GM23338 (cell line): Measurements from ENCODE around the gene TEX14. TPM values are rescaled to one million over a fixed set of nuclear protein-coding genes. Genes with fewer than 3 reads are reported as not detected.

Experiments used
- ATAC-seq: fragments of 200-7000 bp; cut with Tn5 transposase; 3 replicates; pipeline ENCODE4 v1.9.1; 2020
- DNase-seq: peaks from one replicate; pipeline ENCODE4 v3.0.0-alpha.2; 2015; ENCODE audit warnings: low spot score
- H2AFZ ChIP-seq: fragments of 200-600 bp; sonication (generic); 2 replicates; pipeline ENCODE4 v1.8.0; 2016; ENCODE audit warnings: antibody characterized with exemption, mild to moderate bottlenecking, moderate library complexity
- H3F3A ChIP-seq: fragments of 200-600 bp; sonication (generic); replicated peaks from 2 replicates; pipeline ENCODE4 v1.8.0; 2017; ENCODE audit warnings: antibody characterized with exemption, mixed run types, low read depth
- H3K27ac ChIP-seq: fragments of 200-600 bp; sonication (generic); 2 replicates; pipeline ENCODE4 v1.6.1; 2016; ENCODE audit warnings: low read depth
- H3K27me3 ChIP-seq: fragments of 200-600 bp; sonication (generic); 2 replicates; pipeline ENCODE4 v1.8.0; 2016; ENCODE audit warnings: mild to moderate bottlenecking, mixed run types, moderate library complexity; ENCODE audit not compliant: insufficient read depth
- H3K36me3 ChIP-seq: fragments of 200-600 bp; sonication (generic); 2 replicates; pipeline ENCODE4 v1.8.0; 2016; ENCODE audit warnings: mild to moderate bottlenecking; ENCODE audit not compliant: insufficient read depth
- H3K4me1 ChIP-seq: fragments of 200-600 bp; sonication (generic); 2 replicates; pipeline ENCODE4 v1.8.0; 2016; ENCODE audit warnings: mild to moderate bottlenecking, moderate library complexity; ENCODE audit not compliant: insufficient read depth
- H3K4me2 ChIP-seq: fragments of 200-600 bp; sonication (generic); 2 replicates; pipeline ENCODE4 v1.7.1; 2017; ENCODE audit warnings: mixed run types
- H3K4me3 ChIP-seq: fragments of 200-600 bp; sonication (generic); 2 replicates; pipeline ENCODE4 v1.6.1; 2016; ENCODE audit warnings: mixed run types
- H3K79me2 ChIP-seq: fragments of 200-600 bp; sonication (generic); replicated peaks from 2 replicates; pipeline ENCODE4 v1.8.0; 2017; ENCODE audit warnings: mild to moderate bottlenecking; ENCODE audit not compliant: insufficient read depth
- H3K9me2 ChIP-seq: fragments of 200-600 bp; sonication (generic); 2 replicates; pipeline ENCODE4 v1.8.0; 2017; ENCODE audit not compliant: insufficient read depth
- H4K20me1 ChIP-seq: fragments of 200-600 bp; sonication (generic); replicated peaks from 2 replicates; pipeline ENCODE4 v1.8.0; 2017; ENCODE audit warnings: mild to moderate bottlenecking; ENCODE audit not compliant: insufficient read depth
- H3K27ac Mint-ChIP-seq: 2 replicates; pipeline ENCODE4 v1.8.0; 2020; ENCODE audit warnings: inconsistent platforms, mild to moderate bottlenecking, moderate library complexity, mixed read lengths
- H3K27me3 Mint-ChIP-seq: 3 replicates; pipeline ENCODE4 v1.8.0; 2022; ENCODE audit warnings: low read depth, mild to moderate bottlenecking, moderate library complexity, mixed read lengths, inconsistent platforms; ENCODE audit not compliant: insufficient read depth, poor library complexity
- H3K36me3 Mint-ChIP-seq: 3 replicates; pipeline ENCODE4 v1.8.0; 2021; ENCODE audit warnings: low read depth, mild to moderate bottlenecking, inconsistent platforms, moderate library complexity, mixed read lengths
- H3K4me1 Mint-ChIP-seq: 3 replicates; pipeline ENCODE4 v1.8.0; 2020; ENCODE audit warnings: mild to moderate bottlenecking, inconsistent platforms, mixed read lengths
- H3K4me3 Mint-ChIP-seq: 3 replicates; pipeline ENCODE4 v1.8.0; 2021; ENCODE audit warnings: moderate library complexity, mild to moderate bottlenecking, inconsistent platforms, mixed read lengths
- H3K9me3 Mint-ChIP-seq: 3 replicates; pipeline ENCODE4 v1.8.0; 2020; ENCODE audit warnings: moderate library complexity, mild to moderate bottlenecking, inconsistent platforms, mixed read lengths
- CREB1 ChIP-seq: fragments of 250-450 bp; sonication (Bioruptor Pico); IDR thresholded peaks from 2 replicates; pipeline ENCODE4 v1.5.0; 2020; ENCODE audit warnings: low read depth, mild to moderate bottlenecking, moderate library complexity
- EZH2 ChIP-seq: fragments of 200-600 bp; sonication (generic); IDR thresholded peaks from one replicate; pipeline ENCODE4 v1.8.0; 2017; ENCODE audit warnings: antibody characterized with exemption, mild to moderate bottlenecking, low read depth; ENCODE audit not compliant: unreplicated experiment
- EZH2phosphoT487 ChIP-seq: fragments of 200-600 bp; sonication (generic); IDR thresholded peaks from one replicate; pipeline ENCODE4 v1.8.1; 2018; ENCODE audit warnings: antibody characterized with exemption; ENCODE audit not compliant: unreplicated experiment
- JUNB ChIP-seq: IDR thresholded peaks from one replicate; pipeline ENCODE4 v1.6.1; 2016; ENCODE audit warnings: antibody characterized with exemption; ENCODE audit not compliant: unreplicated experiment
- NANOG ChIP-seq: IDR thresholded peaks from 2 replicates; pipeline ENCODE4 v1.6.1; 2016; ENCODE audit warnings: antibody characterized with exemption, borderline replicate concordance
- POLR2AphosphoS5 ChIP-seq: IDR thresholded peaks from 2 replicates; pipeline ENCODE4 v1.6.1; 2016; ENCODE audit warnings: antibody characterized with exemption, low read depth
- STAT1 ChIP-seq: IDR thresholded peaks from one replicate; pipeline ENCODE4 v1.6.1; 2016; ENCODE audit warnings: antibody characterized with exemption; ENCODE audit not compliant: unreplicated experiment
- ZNF114 ChIP-seq: fragments of 250-450 bp; sonication (Bioruptor Pico); IDR thresholded peaks from 2 replicates; pipeline ENCODE4 v1.5.0; 2020; ENCODE audit warnings: mild to moderate bottlenecking, moderate library complexity
- ZNF331 ChIP-seq: fragments of 250-450 bp; sonication (Bioruptor Pico); IDR thresholded peaks from 2 replicates; pipeline ENCODE4 v1.5.0; 2020; ENCODE audit warnings: low read depth, mild to moderate bottlenecking, moderate library complexity
- polyA plus RNA-seq: library from polyadenylated mRNA; unstranded; fragments of >200 nt; fragmentation: Nextera tagmentation; extraction: Ambion mirVana; gene quantifications from 2 replicates; pipeline ENCODE4 v1.2.1, GENCODE V29; 2016
- total RNA-seq: library from RNA; depleted of rRNA; stranded (reverse); fragments of >200 nt; shearing (Covaris generic); gene quantifications from 2 replicates; pipeline ENCODE4 v1.2.3, GENCODE V29; 2014
- TF ChIP-seq, protein P1 (sequence below): fragments of 250-450 bp; sonication (Bioruptor Pico); IDR thresholded peaks from 2 replicates; pipeline ENCODE4 v1.5.0; 2020; ENCODE audit warnings: mild to moderate bottlenecking, moderate library complexity
- TF ChIP-seq, protein P2 (sequence below): IDR thresholded peaks from one replicate; pipeline ENCODE4 v1.6.1; 2018; ENCODE audit warnings: antibody characterized with exemption; ENCODE audit not compliant: unreplicated experiment
- TF ChIP-seq, protein P3 (sequence below), 2 experiments: fragments of 200-600 bp in 1 of 2; sonication (generic) in 1 of 2; conservative IDR thresholded peaks; 2 replicates each; pipeline versions ENCODE4 v1.5.1 to v1.6.1; 2016 to 2017; ENCODE audit warnings: antibody characterized with exemption in 2 of 2, low read depth in 2 of 2, mild to moderate bottlenecking in 2 of 2, moderate library complexity in 1 of 2
- TF ChIP-seq, protein P4 (sequence below): IDR thresholded peaks from 2 replicates; pipeline ENCODE4 v1.6.1; 2016; ENCODE audit warnings: antibody characterized with exemption

The TEX14 gene
- total and polyA plus RNA-seq, 2 experiments from 2014 or later, result 0.80 to 2.6 TPM

DNA sequence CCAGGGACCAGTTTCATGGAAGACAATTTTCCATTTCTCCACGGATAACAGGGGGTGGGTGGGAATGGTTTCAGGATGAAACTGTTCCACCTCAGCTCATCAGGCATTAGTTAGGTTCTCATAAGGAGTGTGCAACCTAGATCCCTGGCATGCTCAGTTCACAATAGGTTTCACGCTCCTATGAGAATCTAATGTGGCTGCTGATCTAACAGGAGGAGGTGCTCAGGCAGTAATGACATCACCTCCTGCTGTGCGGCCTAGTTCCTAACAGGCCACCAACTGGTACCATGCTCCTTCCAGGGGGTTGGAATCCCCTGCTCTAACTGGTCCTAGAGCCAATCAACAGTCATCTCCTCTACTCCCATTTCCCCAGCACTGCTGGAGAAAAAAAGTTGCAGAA lies 19.9 kb downstream of the TEX14 start (continued):
- TF ChIP-seq, protein P1, sequence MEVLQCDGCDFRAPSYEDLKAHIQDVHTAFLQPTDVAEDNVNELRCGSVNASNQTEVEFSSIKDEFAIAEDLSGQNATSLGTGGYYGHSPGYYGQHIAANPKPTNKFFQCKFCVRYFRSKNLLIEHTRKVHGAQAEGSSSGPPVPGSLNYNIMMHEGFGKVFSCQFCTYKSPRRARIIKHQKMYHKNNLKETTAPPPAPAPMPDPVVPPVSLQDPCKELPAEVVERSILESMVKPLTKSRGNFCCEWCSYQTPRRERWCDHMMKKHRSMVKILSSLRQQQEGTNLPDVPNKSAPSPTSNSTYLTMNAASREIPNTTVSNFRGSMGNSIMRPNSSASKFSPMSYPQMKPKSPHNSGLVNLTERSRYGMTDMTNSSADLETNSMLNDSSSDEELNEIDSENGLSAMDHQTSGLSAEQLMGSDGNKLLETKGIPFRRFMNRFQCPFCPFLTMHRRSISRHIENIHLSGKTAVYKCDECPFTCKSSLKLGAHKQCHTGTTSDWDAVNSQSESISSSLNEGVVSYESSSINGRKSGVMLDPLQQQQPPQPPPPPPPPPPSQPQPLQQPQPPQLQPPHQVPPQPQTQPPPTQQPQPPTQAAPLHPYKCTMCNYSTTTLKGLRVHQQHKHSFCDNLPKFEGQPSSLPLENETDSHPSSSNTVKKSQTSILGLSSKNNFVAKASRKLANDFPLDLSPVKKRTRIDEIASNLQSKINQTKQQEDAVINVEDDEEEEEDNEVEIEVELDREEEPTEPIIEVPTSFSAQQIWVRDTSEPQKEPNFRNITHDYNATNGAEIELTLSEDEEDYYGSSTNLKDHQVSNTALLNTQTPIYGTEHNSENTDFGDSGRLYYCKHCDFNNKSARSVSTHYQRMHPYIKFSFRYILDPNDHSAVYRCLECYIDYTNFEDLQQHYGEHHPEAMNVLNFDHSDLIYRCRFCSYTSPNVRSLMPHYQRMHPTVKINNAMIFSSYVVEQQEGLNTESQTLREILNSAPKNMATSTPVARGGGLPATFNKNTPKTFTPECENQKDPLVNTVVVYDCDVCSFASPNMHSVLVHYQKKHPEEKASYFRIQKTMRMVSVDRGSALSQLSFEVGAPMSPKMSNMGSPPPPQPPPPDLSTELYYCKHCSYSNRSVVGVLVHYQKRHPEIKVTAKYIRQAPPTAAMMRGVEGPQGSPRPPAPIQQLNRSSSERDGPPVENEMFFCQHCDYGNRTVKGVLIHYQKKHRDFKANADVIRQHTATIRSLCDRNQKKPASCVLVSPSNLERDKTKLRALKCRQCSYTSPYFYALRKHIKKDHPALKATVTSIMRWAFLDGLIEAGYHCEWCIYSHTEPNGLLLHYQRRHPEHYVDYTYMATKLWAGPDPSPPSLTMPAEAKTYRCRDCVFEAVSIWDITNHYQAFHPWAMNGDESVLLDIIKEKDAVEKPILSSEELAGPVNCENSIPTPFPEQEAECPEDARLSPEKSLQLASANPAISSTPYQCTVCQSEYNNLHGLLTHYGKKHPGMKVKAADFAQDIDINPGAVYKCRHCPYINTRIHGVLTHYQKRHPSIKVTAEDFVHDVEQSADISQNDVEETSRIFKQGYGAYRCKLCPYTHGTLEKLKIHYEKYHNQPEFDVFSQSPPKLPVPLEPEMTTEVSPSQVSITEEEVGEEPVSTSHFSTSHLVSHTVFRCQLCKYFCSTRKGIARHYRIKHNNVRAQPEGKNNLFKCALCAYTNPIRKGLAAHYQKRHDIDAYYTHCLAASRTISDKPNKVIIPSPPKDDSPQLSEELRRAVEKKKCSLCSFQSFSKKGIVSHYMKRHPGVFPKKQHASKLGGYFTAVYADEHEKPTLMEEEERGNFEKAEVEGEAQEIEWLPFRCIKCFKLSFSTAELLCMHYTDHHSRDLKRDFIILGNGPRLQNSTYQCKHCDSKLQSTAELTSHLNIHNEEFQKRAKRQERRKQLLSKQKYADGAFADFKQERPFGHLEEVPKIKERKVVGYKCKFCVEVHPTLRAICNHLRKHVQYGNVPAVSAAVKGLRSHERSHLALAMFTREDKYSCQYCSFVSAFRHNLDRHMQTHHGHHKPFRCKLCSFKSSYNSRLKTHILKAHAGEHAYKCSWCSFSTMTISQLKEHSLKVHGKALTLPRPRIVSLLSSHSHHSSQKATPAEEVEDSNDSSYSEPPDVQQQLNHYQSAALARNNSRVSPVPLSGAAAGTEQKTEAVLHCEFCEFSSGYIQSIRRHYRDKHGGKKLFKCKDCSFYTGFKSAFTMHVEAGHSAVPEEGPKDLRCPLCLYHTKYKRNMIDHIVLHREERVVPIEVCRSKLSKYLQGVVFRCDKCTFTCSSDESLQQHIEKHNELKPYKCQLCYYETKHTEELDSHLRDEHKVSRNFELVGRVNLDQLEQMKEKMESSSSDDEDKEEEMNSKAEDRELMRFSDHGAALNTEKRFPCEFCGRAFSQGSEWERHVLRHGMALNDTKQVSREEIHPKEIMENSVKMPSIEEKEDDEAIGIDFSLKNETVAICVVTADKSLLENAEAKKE, result no peak

DNA sequence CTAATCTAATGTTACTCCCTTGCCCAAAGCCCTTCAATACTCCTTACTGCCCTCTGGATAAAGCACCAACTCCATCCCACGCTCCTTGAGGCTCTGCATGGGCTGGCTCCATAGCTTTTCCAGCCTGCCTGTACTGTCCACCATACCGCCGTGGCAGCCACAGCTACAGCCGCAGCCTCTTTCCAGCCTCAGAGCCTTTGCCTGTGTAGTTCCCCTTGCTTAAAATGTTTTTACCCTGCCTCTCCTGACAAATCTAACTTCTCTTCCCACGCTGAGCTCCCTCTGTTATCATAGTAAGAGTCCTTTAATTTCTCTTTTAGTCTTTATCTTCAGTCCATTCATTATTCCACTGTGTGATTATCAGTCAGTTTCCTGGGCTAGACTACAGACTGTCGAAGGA lies 22.0 kb downstream of the TEX14 start:
- H3K4me3 ChIP-seq, result no peak overlapping the region
- H3K27me3 ChIP-seq, result no peaks in the 10 kb centered on the region
- H3F3A ChIP-seq, result no peaks in the 10 kb centered on the region
- Mint-ChIP-seq H3K4me3 (no peak overlapping the region), H3K27me3 (no peaks in the 10 kb centered on the region), H3K4me1 (peaks cover 13% of the 10 kb centered on the region), H3K27ac (no peak overlapping the region), H3K9me3 (no peaks in the 10 kb centered on the region), H3K36me3 (no peaks in the 10 kb centered on the region)
- H3K4me1 ChIP-seq, result peaks cover 10% of the 10 kb centered on the region; the same call in 1 of the 2 replicates
- H3K4me2 ChIP-seq, result no peak overlapping the region
- no peak overlapping the region for H2AFZ ChIP-seq
- H3K9me2 ChIP-seq, result no peaks in the 10 kb centered on the region
- H3K79me2 ChIP-seq, result no peaks in the 10 kb centered on the region
- no peak overlapping the region for H3K27ac ChIP-seq
- no peak for DNase-seq
- H4K20me1 ChIP-seq, result no peaks in the 10 kb centered on the region
- no peaks in the 10 kb centered on the region for H3K36me3 ChIP-seq
- peak; percentile 48; the same call in 2 of the 3 replicates for ATAC-seq
- TF ChIP-seq EZH2phosphoT487 (no peak), NANOG (no peak), CREB1 (CRISPR knock-in tag) (no peak), POLR2AphosphoS5 (no peak), JUNB (no peak), ZNF331 (CRISPR knock-in tag) (no peak), ZNF114 (no peak), EZH2 (no peak), STAT1 (no peak)
- TF ChIP-seq, protein P2, sequence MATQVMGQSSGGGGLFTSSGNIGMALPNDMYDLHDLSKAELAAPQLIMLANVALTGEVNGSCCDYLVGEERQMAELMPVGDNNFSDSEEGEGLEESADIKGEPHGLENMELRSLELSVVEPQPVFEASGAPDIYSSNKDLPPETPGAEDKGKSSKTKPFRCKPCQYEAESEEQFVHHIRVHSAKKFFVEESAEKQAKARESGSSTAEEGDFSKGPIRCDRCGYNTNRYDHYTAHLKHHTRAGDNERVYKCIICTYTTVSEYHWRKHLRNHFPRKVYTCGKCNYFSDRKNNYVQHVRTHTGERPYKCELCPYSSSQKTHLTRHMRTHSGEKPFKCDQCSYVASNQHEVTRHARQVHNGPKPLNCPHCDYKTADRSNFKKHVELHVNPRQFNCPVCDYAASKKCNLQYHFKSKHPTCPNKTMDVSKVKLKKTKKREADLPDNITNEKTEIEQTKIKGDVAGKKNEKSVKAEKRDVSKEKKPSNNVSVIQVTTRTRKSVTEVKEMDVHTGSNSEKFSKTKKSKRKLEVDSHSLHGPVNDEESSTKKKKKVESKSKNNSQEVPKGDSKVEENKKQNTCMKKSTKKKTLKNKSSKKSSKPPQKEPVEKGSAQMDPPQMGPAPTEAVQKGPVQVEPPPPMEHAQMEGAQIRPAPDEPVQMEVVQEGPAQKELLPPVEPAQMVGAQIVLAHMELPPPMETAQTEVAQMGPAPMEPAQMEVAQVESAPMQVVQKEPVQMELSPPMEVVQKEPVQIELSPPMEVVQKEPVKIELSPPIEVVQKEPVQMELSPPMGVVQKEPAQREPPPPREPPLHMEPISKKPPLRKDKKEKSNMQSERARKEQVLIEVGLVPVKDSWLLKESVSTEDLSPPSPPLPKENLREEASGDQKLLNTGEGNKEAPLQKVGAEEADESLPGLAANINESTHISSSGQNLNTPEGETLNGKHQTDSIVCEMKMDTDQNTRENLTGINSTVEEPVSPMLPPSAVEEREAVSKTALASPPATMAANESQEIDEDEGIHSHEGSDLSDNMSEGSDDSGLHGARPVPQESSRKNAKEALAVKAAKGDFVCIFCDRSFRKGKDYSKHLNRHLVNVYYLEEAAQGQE, result no peak
- TF ChIP-seq, protein P3, sequence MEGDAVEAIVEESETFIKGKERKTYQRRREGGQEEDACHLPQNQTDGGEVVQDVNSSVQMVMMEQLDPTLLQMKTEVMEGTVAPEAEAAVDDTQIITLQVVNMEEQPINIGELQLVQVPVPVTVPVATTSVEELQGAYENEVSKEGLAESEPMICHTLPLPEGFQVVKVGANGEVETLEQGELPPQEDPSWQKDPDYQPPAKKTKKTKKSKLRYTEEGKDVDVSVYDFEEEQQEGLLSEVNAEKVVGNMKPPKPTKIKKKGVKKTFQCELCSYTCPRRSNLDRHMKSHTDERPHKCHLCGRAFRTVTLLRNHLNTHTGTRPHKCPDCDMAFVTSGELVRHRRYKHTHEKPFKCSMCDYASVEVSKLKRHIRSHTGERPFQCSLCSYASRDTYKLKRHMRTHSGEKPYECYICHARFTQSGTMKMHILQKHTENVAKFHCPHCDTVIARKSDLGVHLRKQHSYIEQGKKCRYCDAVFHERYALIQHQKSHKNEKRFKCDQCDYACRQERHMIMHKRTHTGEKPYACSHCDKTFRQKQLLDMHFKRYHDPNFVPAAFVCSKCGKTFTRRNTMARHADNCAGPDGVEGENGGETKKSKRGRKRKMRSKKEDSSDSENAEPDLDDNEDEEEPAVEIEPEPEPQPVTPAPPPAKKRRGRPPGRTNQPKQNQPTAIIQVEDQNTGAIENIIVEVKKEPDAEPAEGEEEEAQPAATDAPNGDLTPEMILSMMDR (conservative IDR thresholded peaks at IDR 0.05; ENCODE audit: low read depth in 2 of 2), result no peak
- TF ChIP-seq, protein P4, sequence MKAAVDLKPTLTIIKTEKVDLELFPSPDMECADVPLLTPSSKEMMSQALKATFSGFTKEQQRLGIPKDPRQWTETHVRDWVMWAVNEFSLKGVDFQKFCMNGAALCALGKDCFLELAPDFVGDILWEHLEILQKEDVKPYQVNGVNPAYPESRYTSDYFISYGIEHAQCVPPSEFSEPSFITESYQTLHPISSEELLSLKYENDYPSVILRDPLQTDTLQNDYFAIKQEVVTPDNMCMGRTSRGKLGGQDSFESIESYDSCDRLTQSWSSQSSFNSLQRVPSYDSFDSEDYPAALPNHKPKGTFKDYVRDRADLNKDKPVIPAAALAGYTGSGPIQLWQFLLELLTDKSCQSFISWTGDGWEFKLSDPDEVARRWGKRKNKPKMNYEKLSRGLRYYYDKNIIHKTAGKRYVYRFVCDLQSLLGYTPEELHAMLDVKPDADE, result no peak
